HG02759 (cell line): ENCODE results near the gene MSS51.
"Not testable (repeated sequence)": the region's sequence is repeated elsewhere in the genome, so short reads cannot be mapped to it uniquely, and the experiment has no call there.

Experiments used
- ATAC-seq: cut with Tn5 transposase; IDR thresholded peaks from one replicate; pipeline ENCODE4 v1.9.1; 2021; ENCODE audit warnings: mild to moderate bottlenecking, moderate library complexity; ENCODE audit not compliant: unreplicated experiment

MSS51 gene

GRCh38 chr10:73414230-73414945, 19.0 kb downstream of the MSS51 start:
- ATAC-seq = peak; percentile 35

- ATAC-seq = peak; percentile 94
These were observed 19.7 kb downstream of the MSS51 start, which contains the start of gene ANXA7 for GRCh38 chr10:73413528-73414229. Gene ANXA7 (minus strand): TSS chr10:73414058. CDS start chr10:73400856, 13,202 bp downstream.

GRCh38 chr10:73413108-73413527, 20.2 kb downstream of the MSS51 start:
- peak; percentile 17 for ATAC-seq

DNA sequence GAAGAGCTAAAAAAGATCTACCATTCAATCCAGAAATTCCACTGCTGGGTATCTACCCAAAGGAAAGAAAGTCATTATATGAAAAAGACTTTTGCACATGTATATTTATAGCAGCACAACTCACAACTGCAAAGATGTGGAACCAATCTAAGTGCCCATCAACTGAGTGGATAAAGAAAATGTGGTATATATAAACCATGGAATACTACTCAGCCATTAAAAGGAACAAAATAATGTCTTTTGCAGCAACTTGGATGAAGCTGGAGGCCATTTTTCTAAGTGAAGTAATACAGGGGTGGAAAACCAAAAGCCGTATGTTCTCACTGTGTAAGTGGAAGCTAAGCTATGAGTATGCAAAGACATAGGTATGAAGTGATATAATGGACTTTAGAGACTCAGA, 22.5 kb downstream of the MSS51 start:
- no peak for ATAC-seq

DNA sequence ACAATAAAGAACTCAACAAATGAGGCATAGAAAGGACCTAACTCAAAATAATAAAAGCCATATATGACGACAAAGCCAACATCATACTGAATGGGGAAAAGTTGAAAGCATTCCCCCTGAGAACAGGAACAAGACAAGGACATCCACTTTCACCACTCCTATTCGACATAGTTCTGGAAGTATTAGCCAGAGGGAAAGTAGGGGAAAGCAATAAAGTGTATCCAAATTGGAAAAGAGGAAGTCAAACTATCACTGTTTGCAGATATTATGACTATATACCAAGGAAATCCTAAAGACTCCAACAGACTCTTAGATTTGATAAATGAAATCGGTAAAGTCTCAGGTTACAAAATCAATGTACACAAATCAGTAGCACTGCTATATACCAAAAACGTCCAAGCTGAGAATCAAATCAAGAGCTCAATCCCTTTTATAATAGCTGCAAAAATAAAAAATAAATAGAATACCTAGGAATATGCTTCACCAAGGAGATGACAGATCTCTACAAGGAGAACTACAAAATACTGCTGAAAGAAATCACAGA, 24.3 kb downstream of the MSS51 start:
- no peak for ATAC-seq

DNA sequence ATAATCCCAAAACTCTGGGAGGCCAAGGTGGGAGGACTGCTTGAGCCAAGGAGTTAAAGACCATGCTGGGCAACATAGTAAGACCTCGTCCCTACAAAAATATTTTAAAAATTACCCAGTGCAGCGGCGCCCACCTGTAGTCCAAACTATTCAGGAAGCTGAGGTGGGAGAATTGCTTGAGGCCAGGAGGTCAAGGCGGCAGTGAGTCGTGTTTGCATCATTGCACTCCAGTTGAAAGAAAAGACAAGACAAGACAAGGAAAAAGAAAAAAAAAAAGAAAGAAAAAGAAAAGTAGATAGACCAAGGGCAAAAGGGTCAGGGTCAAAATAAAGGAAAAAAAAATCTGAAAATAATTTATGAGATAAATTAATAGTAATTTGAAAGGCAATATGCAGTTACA, 25.3 kb downstream of the MSS51 start:
- ATAC-seq = no peak

GRCh38 chr10:73407495-73407894, 25.9 kb downstream of the MSS51 start:
- ATAC-seq = no peak

DNA sequence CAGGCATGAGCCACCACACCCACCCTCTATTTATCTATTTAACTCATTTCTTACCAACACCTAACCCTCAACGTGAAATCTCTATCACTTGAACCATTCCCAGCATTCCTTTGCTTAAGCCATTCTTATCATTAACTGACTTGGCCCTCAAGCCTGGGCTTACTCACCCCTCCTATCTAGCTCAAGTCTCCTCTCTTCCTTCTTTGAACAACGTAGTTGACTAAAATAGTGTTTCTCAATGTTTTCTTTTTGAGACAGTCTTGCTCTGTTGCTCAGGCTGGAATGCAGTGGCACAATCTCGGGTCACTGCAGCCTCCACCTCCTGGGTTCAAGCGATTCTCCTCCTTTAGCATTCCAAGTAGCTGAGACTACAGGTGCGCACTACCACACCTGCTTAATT, 26.5 kb downstream of the MSS51 start:
- ATAC-seq = no peak

GRCh38 chr10:73405556-73405955, 27.8 kb downstream of the MSS51 start:
- no peak for ATAC-seq

DNA sequence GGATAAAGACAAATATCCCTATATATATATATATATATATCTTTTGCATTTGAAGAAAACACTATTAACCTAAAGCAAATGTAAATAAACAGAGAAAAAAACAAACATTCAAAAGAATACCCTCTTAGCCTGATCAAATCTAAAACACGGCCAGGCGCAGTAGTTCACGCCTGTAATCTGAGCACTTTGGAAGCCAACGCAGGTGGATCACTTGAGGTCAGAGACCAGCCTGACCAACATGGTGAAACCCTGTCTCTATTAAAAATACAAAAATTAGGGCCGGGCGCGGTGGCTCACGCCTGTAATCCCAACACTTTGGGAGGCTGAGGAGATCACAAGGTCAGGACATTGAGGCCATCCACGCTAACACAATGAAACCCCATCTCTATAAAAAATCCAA, 28.7 kb downstream of the MSS51 start:
- ATAC-seq = no peak

DNA sequence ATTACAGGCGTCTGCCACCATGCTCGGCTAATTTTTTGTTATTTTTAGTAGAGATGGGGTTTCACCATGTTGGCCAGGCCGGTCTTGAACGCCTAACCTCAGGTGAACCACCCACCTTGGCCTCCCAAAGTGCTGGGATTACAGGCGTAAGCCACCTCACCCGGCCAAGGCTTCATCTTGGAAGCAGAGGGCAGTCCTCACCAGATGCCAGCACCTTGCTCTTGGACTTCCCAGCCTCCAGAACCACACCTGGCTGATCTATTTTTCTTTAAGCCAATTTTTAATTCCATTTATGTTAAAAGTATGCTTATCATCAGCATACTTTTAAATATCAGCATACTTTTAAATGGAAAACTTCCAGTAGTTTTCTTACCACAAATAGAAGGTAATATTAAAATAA, 31.7 kb downstream of the MSS51 start:
- no peak for ATAC-seq

DNA sequence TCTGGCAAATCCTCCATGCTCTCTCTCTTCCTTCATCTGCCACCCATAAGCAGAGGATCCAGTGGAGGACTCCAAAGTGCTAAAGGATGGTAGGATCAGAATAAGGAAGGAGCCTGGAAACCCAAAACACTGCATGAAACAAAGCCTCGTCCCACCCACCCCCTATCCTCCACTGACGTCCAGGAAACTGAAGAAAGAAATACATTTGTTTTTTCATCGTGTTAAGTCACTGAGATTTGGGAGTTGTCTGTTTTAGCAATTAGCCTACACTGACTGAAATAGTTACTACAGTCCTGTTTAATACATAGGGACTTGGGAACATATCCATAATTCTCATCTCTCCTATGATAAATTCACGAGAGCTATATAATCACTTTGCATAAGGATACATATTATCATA, 34.3 kb downstream of the MSS51 start:
- ATAC-seq = no peak

DNA sequence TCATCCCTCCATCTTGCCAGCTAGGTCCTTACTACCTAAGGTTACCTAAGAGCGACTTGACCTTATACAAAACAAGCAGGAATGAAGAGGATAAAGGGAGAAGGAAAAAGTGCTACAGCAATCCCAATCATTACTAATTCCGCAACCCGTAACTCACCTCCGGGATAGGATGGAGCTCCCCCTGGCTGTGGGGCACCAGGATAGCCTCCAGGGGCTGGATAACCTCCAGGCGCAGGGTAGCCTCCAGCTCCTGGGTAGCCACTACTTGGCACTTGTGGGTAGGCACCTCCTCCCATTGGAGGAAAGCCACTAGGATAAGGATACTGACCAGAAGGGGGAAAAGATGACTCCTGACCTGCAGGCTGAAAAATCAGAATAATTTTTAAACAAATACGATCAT, 35.3 kb downstream of the MSS51 start:
- no peak for ATAC-seq

GRCh38 chr10:73394325-73394724, 39.0 kb downstream of the MSS51 start:
- not testable (repeated sequence) for ATAC-seq

- no peak for ATAC-seq
These were observed 45.1 kb downstream of the MSS51 start for GRCh38 chr10:73388228-73388627.

- ATAC-seq = no peak
These were observed 46.8 kb downstream of the MSS51 start for GRCh38 chr10:73386583-73386982.

DNA sequence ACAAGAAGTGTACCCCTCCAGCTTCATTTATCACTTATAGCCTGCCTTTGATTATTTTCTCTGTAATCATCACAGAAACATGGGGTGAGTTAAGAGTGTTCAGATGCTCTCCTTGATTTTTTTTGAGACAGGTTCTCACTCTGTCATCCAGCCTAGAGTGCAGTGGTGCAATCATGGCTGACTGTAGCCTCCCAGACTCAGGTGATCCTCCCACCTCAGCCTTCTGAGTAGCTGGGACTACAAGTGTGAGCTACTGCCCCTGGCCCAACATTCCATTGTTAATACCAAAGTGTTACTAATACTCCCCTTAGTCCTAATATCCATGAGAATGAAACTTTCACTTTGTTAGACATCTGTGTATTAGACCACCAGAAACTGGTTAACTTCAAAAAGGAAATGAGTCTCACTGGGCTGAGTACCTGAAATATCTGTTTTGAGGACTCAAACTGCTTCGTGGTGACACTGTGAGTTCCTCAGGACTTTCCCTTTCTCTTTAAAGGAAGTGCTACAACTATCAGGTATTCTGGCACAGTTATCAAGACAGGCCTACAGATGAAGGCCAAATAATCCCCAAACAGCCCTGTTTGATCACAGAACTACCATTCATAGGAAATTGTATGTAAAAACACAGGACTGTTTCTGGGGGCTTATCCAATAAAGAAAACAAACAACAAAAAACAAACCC, 54.2 kb downstream of the MSS51 start:
- no peak for ATAC-seq

DNA sequence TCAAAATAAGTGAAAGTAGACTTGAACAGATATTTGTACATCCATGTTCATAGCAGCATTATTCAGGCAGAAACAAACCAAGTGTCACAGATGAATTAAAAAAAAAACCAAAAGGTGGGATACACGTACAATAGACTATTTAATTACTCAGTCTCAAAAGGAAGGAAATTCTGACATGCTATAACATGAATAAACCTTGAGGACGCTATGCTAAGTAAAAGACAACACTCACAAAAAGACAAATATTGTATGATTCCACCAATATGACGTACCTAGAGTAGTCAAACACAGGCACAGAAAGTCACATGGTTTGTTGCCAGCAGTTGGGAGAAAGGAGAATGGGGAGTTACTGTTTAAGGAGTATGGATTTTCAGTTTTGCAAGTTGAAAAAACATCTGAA, 56.7 kb downstream of the MSS51 start:
- ATAC-seq = no peak
